ENCODE results near the gene ST8SIA1. TPM values are rescaled to one million over a fixed set of nuclear protein-coding genes. Genes with fewer than 3 reads are reported as not detected.

The ST8SIA1 gene
- polyA plus RNA-seq, 1 of the 3 experiments (the other 2 are of a cell fraction) = 0.12 TPM

GRCh38 chr12:22355011-22355580, 20.6 kb upstream of the ST8SIA1 start:
- H3K4me2 ChIP-seq = no peak overlapping the region
- H2AFZ ChIP-seq (ENCODE audit: low read depth) = no peak overlapping the region
- no peak overlapping the region for H3K27ac ChIP-seq (ENCODE audit: low read depth in 2 of 2, low read length in 1 of 2)
- POLR2A ChIA-PET = no interaction called here
- no peak overlapping the region for H3K4me3 ChIP-seq (ENCODE audit: low read depth in 2 of 2, low read length in 1 of 2)
- TF ChIP-seq CHD2 (IDR thresholded peaks at IDR 0.05; ENCODE audit: low read length, partially characterized antibody) = no peak
- TF ChIP-seq TAF1 (IDR thresholded peaks at IDR 0.05; ENCODE audit: borderline replicate concordance, low read depth, low read length) = no peak
- TF ChIP-seq FOXJ3 (CRISPR knock-in tag; IDR thresholded peaks at IDR 0.05) = no peak
- TF ChIP-seq, protein P1, sequence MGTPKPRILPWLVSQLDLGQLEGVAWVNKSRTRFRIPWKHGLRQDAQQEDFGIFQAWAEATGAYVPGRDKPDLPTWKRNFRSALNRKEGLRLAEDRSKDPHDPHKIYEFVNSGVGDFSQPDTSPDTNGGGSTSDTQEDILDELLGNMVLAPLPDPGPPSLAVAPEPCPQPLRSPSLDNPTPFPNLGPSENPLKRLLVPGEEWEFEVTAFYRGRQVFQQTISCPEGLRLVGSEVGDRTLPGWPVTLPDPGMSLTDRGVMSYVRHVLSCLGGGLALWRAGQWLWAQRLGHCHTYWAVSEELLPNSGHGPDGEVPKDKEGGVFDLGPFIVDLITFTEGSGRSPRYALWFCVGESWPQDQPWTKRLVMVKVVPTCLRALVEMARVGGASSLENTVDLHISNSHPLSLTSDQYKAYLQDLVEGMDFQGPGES (IDR thresholded peaks at IDR 0.05; ENCODE audit: low read depth, low read length) = no peak
- TF ChIP-seq ZBTB33 (IDR thresholded peaks at IDR 0.05; ENCODE audit: borderline replicate concordance, low read depth) = no peak
- TF ChIP-seq ELF1 (IDR thresholded peaks at IDR 0.05) = no peak
- TF ChIP-seq TEAD4 (IDR thresholded peaks at IDR 0.05; ENCODE audit: borderline replicate concordance, insufficient read depth) = no peak
- no peak for TF ChIP-seq GATA2 (CRISPR knock-in tag; IDR thresholded peaks at IDR 0.05)
- no peak for TF ChIP-seq POLR2AphosphoS5 (IDR thresholded peaks at IDR 0.05; ENCODE audit: low read depth, low read length)
- TF ChIP-seq, protein P2, sequence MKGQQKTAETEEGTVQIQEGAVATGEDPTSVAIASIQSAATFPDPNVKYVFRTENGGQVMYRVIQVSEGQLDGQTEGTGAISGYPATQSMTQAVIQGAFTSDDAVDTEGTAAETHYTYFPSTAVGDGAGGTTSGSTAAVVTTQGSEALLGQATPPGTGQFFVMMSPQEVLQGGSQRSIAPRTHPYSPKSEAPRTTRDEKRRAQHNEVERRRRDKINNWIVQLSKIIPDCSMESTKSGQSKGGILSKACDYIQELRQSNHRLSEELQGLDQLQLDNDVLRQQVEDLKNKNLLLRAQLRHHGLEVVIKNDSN (IDR thresholded peaks at IDR 0.05; ENCODE audit: borderline replicate concordance, low read depth) = no peak
- TF ChIP-seq MEF2A (IDR thresholded peaks at IDR 0.05; ENCODE audit: borderline replicate concordance, low read depth) = no peak
- no peak for TF ChIP-seq YY1 (IDR thresholded peaks at IDR 0.05; ENCODE audit: low read depth)
- no peak for TF ChIP-seq FOSL2 (IDR thresholded peaks at IDR 0.05; ENCODE audit: borderline replicate concordance, low read depth)
- no peak for TF ChIP-seq NFIC (IDR thresholded peaks at IDR 0.05; ENCODE audit: borderline replicate concordance)
- no peak for TF ChIP-seq EP300 (IDR thresholded peaks at IDR 0.05; ENCODE audit: borderline replicate concordance in 1 of 2, low read depth in 1 of 2, low read length in 1 of 2)
- TF ChIP-seq, protein P3, sequence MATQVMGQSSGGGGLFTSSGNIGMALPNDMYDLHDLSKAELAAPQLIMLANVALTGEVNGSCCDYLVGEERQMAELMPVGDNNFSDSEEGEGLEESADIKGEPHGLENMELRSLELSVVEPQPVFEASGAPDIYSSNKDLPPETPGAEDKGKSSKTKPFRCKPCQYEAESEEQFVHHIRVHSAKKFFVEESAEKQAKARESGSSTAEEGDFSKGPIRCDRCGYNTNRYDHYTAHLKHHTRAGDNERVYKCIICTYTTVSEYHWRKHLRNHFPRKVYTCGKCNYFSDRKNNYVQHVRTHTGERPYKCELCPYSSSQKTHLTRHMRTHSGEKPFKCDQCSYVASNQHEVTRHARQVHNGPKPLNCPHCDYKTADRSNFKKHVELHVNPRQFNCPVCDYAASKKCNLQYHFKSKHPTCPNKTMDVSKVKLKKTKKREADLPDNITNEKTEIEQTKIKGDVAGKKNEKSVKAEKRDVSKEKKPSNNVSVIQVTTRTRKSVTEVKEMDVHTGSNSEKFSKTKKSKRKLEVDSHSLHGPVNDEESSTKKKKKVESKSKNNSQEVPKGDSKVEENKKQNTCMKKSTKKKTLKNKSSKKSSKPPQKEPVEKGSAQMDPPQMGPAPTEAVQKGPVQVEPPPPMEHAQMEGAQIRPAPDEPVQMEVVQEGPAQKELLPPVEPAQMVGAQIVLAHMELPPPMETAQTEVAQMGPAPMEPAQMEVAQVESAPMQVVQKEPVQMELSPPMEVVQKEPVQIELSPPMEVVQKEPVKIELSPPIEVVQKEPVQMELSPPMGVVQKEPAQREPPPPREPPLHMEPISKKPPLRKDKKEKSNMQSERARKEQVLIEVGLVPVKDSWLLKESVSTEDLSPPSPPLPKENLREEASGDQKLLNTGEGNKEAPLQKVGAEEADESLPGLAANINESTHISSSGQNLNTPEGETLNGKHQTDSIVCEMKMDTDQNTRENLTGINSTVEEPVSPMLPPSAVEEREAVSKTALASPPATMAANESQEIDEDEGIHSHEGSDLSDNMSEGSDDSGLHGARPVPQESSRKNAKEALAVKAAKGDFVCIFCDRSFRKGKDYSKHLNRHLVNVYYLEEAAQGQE (IDR thresholded peaks at IDR 0.05; ENCODE audit: low read depth, low read length) = no peak
- no peak for TF ChIP-seq RXRA (IDR thresholded peaks at IDR 0.05; ENCODE audit: borderline replicate concordance, low read depth)
- TF ChIP-seq FOXM1 (IDR thresholded peaks at IDR 0.05; ENCODE audit: low read depth) = no peak
- no peaks in the 10 kb centered on the region for H3K79me2 ChIP-seq (ENCODE audit: insufficient read depth)
- H4K20me1 ChIP-seq (ENCODE audit: insufficient read depth) = no peaks in the 10 kb centered on the region
- H3F3A ChIP-seq (replicated peaks; ENCODE audit: insufficient read depth) = no peaks in the 10 kb centered on the region
- no peak for DNase-seq
- CTCF ChIA-PET = no interaction called here
- no peaks in the 10 kb centered on the region for H3K9me2 ChIP-seq
- no peaks in the 10 kb centered on the region for H3K4me1 ChIP-seq (ENCODE audit: control insufficient read depth in 1 of 2, insufficient read depth in 2 of 2, low read depth in 1 of 2, low read length in 1 of 2)
- H3K9ac ChIP-seq = no peak overlapping the region
- no peaks in the 10 kb centered on the region for H3K9me3 ChIP-seq
- H3K27me3 ChIP-seq (ENCODE audit: insufficient read depth) = no peaks in the 10 kb centered on the region
- 12% methylated on average over 5 of the region's 5 CpGs for WGBS (ENCODE audit: low lambda C conversion rate)
- no peaks in the 10 kb centered on the region for H3K36me3 ChIP-seq (replicated peaks in 1 of 2; ENCODE audit: control insufficient read depth in 1 of 2, insufficient read depth in 2 of 2, low read length in 1 of 2)
